SK-N-SH treated with all-trans-retinoic acid at 6 μM for 48 hours (cell line): ENCODE results near the gene SPAG9.
"Not testable (repeated sequence)": the region's sequence is repeated elsewhere in the genome, so short reads cannot be mapped to it uniquely, and the experiment has no call there.

Experiments
- ATAC-seq: fragments of 200-7000 bp; cut with Tn5 transposase; 3 replicates; pipeline ENCODE4 v1.9.1; 2020; ENCODE audit warnings: mild to moderate bottlenecking, moderate library complexity
- ARNTL ChIP-seq: fragments of 450-650 bp; formaldehyde crosslinking; IDR thresholded peaks from 2 replicates; pipeline ENCODE4 v1.5.0; 2020; ENCODE audit warnings: low read depth, mild to moderate bottlenecking, moderate library complexity, borderline replicate concordance
- BACH2 ChIP-seq: fragments of 250-450 bp; sonication (Bioruptor Pico); IDR thresholded peaks from 2 replicates; pipeline ENCODE4 v1.9.0; 2021; ENCODE audit warnings: mild to moderate bottlenecking, borderline replicate concordance
- CSDC2 ChIP-seq: fragments of 250-450 bp; sonication (Bioruptor Pico); IDR thresholded peaks from 2 replicates; pipeline ENCODE4 v1.5.0; 2020; ENCODE audit warnings: mild to moderate bottlenecking, moderate library complexity
- ESRRG ChIP-seq: fragments of 250-450 bp; sonication (Bioruptor Pico); IDR thresholded peaks from 2 replicates; pipeline ENCODE4 v1.6.1; 2021; ENCODE audit warnings: mild to moderate bottlenecking
- GLIS3 ChIP-seq: fragments of 250-450 bp; sonication (Bioruptor Pico); IDR thresholded peaks from 2 replicates; pipeline ENCODE4 v1.5.0; 2020; ENCODE audit warnings: mild to moderate bottlenecking, moderate library complexity
- ISL1 ChIP-seq: fragments of 250-450 bp; sonication (Bioruptor Pico); IDR thresholded peaks from 2 replicates; pipeline ENCODE4 v2.1.2; 2022; ENCODE audit warnings: mild to moderate bottlenecking, moderate library complexity
- OSR1 ChIP-seq: fragments of 250-450 bp; sonication (Bioruptor Pico); IDR thresholded peaks from 2 replicates; pipeline ENCODE4 v1.8.0; 2022; ENCODE audit warnings: moderate library complexity, mild to moderate bottlenecking, inconsistent platforms
- PPARA ChIP-seq: fragments of 250-450 bp; sonication (Bioruptor Pico); IDR thresholded peaks from 2 replicates; pipeline ENCODE4 v1.5.0; 2020; ENCODE audit warnings: mild to moderate bottlenecking, borderline replicate concordance
- RARB ChIP-seq: fragments of 250-450 bp; sonication (Bioruptor Pico); IDR thresholded peaks from 2 replicates; pipeline ENCODE4 v1.8.0; 2021; ENCODE audit warnings: mild to moderate bottlenecking, moderate library complexity
- TCF4 ChIP-seq: fragments of 250-450 bp; sonication (Bioruptor Pico); IDR thresholded peaks from 2 replicates; pipeline ENCODE4 v1.8.0; 2021; ENCODE audit warnings: mild to moderate bottlenecking, moderate library complexity, borderline replicate concordance
- TOX ChIP-seq: fragments of 250-450 bp; sonication (Bioruptor Pico); IDR thresholded peaks from 2 replicates; pipeline ENCODE4 v1.8.0; 2021; ENCODE audit warnings: mild to moderate bottlenecking, moderate library complexity, borderline replicate concordance
- ZC3H10 ChIP-seq: fragments of 250-450 bp; sonication (Bioruptor Pico); IDR thresholded peaks from 2 replicates; pipeline ENCODE4 v1.5.1; 2021; ENCODE audit warnings: mild to moderate bottlenecking, moderate library complexity
- ZFP3 ChIP-seq: fragments of 250-450 bp; sonication (Bioruptor Pico); IDR thresholded peaks from 2 replicates; pipeline ENCODE4 v1.5.0; 2020; ENCODE audit warnings: mild to moderate bottlenecking, moderate library complexity
- ZFP30 ChIP-seq: fragments of 450-650 bp; formaldehyde crosslinking; IDR thresholded peaks from 2 replicates; pipeline ENCODE4 v1.5.0; 2022; ENCODE audit warnings: mild to moderate bottlenecking, moderate library complexity
- ZNF70 ChIP-seq: fragments of 450-650 bp; formaldehyde crosslinking; IDR thresholded peaks from 2 replicates; pipeline ENCODE4 v1.5.0; 2020; ENCODE audit warnings: mild to moderate bottlenecking, moderate library complexity
- TF ChIP-seq, protein P1 (sequence below): fragments of 250-450 bp; sonication (Bioruptor Pico); IDR thresholded peaks from 2 replicates; pipeline ENCODE4 v1.5.1; 2020; ENCODE audit warnings: low read depth, mild to moderate bottlenecking, moderate library complexity
- TF ChIP-seq, protein P2 (sequence below): fragments of 250-450 bp; sonication (Bioruptor Pico); IDR thresholded peaks from 2 replicates; pipeline ENCODE4 v1.5.0; 2020; ENCODE audit warnings: mild to moderate bottlenecking, moderate library complexity
- TF ChIP-seq, protein P3 (sequence below): fragments of 250-450 bp; sonication (Bioruptor Pico); IDR thresholded peaks from 2 replicates; pipeline ENCODE4 v1.8.0; 2021; ENCODE audit warnings: low read depth, mild to moderate bottlenecking, moderate library complexity, borderline replicate concordance
- TF ChIP-seq, protein P4 (sequence below): fragments of 250-450 bp; sonication (Bioruptor Pico); IDR thresholded peaks from 2 replicates; pipeline ENCODE4 v1.8.0; 2020; ENCODE audit warnings: mild to moderate bottlenecking, moderate library complexity, borderline replicate concordance

SPAG9 gene

DNA sequence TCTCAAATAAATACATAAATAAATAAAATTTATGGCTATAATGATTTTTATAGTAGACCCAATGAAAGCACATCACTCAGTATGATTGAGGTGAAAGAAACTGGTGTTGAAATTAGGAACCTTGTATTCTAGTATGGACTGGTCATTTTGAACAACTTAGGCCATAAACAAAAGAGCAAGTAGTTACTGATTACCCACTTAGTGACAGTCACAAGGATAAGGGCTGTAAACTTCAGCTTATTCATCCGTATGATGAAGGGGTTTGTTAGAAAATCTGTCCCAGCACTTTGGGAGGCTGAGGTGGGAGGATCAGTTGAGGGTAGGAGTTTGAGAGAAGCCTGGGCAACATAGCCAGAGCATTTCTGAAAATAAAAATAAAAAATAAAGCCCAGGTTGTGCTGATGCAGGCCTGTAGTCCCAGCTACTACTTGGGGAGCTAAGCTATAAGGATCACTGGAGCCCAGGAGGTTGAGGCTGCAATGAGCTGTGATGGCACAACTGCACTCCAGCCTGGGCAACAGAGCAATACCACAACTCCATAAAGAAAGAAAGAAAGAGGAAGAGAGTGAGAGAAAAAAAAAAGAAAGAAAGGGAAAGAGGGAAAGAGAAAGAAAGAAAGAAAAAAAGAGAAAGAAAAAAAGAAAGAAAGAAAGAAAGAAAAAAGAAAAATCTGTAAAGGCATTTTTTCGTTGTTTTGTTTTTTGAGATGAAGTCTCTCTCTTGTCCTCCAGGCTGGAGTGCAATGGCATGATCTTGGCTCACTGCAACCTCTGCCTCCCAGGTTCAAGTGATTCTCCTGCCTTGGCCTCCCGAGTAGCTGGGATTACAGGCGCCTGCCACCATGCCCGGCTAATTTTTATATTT is 4.2 kb upstream of the SPAG9 start:
- ATAC-seq: no peak
- TF ChIP-seq TCF4 (CRISPR knock-in tag): no peak
- TF ChIP-seq ZFP3 (CRISPR knock-in tag): no peak
- no peak for TF ChIP-seq ZC3H10 (CRISPR knock-in tag)
- TF ChIP-seq, protein P1, sequence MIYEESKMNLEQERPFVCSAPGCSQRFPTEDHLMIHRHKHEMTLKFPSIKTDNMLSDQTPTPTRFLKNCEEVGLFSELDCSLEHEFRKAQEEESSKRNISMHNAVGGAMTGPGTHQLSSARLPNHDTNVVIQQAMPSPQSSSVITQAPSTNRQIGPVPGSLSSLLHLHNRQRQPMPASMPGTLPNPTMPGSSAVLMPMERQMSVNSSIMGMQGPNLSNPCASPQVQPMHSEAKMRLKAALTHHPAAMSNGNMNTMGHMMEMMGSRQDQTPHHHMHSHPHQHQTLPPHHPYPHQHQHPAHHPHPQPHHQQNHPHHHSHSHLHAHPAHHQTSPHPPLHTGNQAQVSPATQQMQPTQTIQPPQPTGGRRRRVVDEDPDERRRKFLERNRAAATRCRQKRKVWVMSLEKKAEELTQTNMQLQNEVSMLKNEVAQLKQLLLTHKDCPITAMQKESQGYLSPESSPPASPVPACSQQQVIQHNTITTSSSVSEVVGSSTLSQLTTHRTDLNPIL (CRISPR knock-in tag): no peak
- TF ChIP-seq ISL1 (CRISPR knock-in tag): no peak

DNA sequence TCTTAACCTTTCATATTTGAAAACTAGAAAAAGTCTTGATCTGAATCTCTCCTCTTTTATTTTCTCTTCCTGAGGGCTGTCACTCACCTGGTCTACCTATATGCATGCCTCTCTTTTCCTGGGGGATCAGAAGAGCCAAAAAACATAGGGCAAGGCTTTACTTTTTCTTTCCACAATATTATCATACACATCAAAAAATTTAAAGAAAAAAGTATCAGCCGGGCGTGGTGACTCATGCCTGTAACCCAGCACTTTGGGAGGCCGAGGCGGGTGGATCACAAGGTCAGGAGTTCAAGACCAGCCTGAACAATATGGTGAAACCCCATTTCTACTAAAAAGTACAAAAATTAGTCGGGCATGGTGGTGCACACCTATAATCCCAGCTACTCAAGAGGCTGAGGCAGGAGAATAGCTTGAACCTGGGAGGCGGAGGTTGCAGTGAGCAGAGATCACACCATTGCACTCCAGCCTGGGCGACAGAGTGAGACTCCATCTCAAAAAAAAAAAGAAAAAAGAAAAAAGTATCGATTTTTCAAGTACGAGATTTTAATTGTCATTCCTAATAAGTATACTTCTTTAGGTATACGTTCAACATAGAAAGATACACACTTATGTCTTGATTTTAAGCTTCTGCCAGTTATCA is 1.9 kb upstream of the SPAG9 start:
- ATAC-seq: not testable (repeated sequence)

DNA sequence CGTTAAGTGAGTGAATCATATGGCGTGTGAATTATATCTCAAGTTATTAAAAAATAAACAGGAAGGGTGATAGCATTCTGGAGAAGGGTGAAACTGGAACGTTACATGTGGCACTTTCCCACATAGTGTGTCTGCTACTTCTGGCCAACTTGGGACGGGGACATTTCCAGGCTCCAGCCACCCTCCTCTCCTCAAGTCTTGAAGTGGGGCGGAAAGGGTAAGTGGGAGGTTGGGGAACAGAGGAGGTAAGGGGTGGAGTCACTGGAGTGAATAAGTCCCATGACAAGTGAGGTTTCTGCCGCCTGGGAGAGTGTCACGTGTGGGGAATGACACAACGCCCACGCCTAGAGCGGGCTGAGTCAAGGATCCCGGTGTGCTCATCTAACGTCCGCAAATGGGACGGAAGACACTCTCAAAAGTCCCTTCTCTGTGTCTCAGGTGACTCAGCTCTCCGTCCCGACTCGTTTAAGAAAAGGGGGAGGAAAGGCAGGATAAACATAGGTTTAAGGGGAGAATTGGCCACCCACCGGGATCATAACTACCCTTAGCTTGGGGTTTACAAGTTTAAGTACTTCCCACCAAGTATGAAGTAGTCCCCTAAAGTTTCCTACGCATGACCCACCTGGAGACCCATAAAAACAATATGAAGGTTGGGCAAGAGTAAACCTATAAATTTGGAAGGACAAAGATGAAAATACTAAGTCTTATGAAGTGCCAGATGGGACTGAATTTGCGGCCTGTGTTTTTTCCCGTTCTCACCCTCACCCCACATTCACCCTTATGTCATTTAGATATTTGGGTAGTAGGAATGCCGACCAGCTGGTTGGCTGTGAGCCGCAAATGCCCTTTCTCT is 1.2 kb upstream of the SPAG9 start:
- TF ChIP-seq TOX (CRISPR knock-in tag) (no peak), ISL1 (CRISPR knock-in tag) (no peak), OSR1 (CRISPR knock-in tag) (no peak), ZNF70 (CRISPR knock-in tag) (no peak), BACH2 (CRISPR knock-in tag) (no peak), TCF4 (CRISPR knock-in tag) (no peak), GLIS3 (CRISPR knock-in tag) (no peak), ZFP30 (CRISPR knock-in tag) (no peak), CSDC2 (CRISPR knock-in tag) (no peak), RARB (CRISPR knock-in tag) (no peak), ZC3H10 (CRISPR knock-in tag) (no peak), ESRRG (CRISPR knock-in tag) (no peak), PPARA (CRISPR knock-in tag) (no peak)
- TF ChIP-seq, protein P2, sequence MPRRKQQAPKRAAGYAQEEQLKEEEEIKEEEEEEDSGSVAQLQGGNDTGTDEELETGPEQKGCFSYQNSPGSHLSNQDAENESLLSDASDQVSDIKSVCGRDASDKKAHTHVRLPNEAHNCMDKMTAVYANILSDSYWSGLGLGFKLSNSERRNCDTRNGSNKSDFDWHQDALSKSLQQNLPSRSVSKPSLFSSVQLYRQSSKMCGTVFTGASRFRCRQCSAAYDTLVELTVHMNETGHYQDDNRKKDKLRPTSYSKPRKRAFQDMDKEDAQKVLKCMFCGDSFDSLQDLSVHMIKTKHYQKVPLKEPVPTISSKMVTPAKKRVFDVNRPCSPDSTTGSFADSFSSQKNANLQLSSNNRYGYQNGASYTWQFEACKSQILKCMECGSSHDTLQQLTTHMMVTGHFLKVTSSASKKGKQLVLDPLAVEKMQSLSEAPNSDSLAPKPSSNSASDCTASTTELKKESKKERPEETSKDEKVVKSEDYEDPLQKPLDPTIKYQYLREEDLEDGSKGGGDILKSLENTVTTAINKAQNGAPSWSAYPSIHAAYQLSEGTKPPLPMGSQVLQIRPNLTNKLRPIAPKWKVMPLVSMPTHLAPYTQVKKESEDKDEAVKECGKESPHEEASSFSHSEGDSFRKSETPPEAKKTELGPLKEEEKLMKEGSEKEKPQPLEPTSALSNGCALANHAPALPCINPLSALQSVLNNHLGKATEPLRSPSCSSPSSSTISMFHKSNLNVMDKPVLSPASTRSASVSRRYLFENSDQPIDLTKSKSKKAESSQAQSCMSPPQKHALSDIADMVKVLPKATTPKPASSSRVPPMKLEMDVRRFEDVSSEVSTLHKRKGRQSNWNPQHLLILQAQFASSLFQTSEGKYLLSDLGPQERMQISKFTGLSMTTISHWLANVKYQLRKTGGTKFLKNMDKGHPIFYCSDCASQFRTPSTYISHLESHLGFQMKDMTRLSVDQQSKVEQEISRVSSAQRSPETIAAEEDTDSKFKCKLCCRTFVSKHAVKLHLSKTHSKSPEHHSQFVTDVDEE: no peak
- TF ChIP-seq, protein P3, sequence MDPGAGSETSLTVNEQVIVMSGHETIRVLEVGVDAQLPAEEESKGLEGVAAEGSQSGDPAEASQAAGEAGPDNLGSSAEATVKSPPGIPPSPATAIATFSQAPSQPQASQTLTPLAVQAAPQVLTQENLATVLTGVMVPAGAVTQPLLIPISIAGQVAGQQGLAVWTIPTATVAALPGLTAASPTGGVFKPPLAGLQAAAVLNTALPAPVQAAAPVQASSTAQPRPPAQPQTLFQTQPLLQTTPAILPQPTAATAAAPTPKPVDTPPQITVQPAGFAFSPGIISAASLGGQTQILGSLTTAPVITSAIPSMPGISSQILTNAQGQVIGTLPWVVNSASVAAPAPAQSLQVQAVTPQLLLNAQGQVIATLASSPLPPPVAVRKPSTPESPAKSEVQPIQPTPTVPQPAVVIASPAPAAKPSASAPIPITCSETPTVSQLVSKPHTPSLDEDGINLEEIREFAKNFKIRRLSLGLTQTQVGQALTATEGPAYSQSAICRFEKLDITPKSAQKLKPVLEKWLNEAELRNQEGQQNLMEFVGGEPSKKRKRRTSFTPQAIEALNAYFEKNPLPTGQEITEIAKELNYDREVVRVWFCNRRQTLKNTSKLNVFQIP (CRISPR knock-in tag): no peak
- TF ChIP-seq, protein P1 (CRISPR knock-in tag): no peak
- peak; percentile 50 for ATAC-seq

DNA sequence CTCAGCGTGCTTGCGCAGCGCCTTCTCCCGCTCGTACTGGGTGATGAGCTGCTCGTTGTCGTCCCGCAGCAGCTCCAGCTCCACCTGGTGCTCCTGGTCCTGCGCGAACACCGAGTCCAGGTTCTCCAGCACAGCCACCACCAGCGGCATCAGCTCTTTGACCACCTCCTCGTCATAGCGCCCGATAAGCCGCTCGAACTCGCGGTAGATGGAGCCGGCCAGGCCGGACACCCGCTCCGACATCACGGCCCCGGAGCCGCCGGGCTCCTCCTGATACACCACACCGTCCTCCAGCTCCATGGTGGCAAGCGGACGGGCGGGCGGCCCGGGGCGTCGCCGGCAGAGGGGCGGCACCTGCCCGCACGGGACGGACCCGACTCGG is 320 bp downstream of the SPAG9 start:
- ATAC-seq: peak; percentile 68
- TF ChIP-seq ARNTL (CRISPR knock-in tag): no peak
- TF ChIP-seq ZC3H10 (CRISPR knock-in tag): no peak
- no peak for TF ChIP-seq ZFP3 (CRISPR knock-in tag)
- TF ChIP-seq, protein P4, sequence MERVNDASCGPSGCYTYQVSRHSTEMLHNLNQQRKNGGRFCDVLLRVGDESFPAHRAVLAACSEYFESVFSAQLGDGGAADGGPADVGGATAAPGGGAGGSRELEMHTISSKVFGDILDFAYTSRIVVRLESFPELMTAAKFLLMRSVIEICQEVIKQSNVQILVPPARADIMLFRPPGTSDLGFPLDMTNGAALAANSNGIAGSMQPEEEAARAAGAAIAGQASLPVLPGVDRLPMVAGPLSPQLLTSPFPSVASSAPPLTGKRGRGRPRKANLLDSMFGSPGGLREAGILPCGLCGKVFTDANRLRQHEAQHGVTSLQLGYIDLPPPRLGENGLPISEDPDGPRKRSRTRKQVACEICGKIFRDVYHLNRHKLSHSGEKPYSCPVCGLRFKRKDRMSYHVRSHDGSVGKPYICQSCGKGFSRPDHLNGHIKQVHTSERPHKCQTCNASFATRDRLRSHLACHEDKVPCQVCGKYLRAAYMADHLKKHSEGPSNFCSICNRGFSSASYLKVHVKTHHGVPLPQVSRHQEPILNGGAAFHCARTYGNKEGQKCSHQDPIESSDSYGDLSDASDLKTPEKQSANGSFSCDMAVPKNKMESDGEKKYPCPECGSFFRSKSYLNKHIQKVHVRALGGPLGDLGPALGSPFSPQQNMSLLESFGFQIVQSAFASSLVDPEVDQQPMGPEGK (CRISPR knock-in tag): no peak
- no peak for TF ChIP-seq ESRRG (CRISPR knock-in tag)
- TF ChIP-seq, protein P3 (CRISPR knock-in tag): no peak
